KOPT-K1 (cell line): Measurements from ENCODE around the gene ZNF865.

Source experiments
- H3K27ac ChIP-seq: fragments of 200-600 bp; sonication (generic); 2 replicates; pipeline ENCODE4 v1.5.1; 2016; ENCODE audit warnings: antibody characterized with exemption, mild to moderate bottlenecking, low read depth, low read length; ENCODE audit not compliant: poor library complexity, severe bottlenecking
- H3K36me3 ChIP-seq: fragments of 200-600 bp; sonication (generic); 2 replicates; pipeline ENCODE4 v1.5.1; 2017; ENCODE audit warnings: antibody characterized with exemption, mild to moderate bottlenecking, low read length, moderate library complexity; ENCODE audit not compliant: insufficient read depth
- H3K9me3 ChIP-seq: fragments of 200-600 bp; sonication (generic); 2 replicates; pipeline ENCODE4 v1.5.1; 2017; ENCODE audit warnings: antibody characterized with exemption, low read length, mild to moderate bottlenecking; ENCODE audit not compliant: insufficient read depth, poor library complexity, severe bottlenecking

Gene ZNF865

DNA sequence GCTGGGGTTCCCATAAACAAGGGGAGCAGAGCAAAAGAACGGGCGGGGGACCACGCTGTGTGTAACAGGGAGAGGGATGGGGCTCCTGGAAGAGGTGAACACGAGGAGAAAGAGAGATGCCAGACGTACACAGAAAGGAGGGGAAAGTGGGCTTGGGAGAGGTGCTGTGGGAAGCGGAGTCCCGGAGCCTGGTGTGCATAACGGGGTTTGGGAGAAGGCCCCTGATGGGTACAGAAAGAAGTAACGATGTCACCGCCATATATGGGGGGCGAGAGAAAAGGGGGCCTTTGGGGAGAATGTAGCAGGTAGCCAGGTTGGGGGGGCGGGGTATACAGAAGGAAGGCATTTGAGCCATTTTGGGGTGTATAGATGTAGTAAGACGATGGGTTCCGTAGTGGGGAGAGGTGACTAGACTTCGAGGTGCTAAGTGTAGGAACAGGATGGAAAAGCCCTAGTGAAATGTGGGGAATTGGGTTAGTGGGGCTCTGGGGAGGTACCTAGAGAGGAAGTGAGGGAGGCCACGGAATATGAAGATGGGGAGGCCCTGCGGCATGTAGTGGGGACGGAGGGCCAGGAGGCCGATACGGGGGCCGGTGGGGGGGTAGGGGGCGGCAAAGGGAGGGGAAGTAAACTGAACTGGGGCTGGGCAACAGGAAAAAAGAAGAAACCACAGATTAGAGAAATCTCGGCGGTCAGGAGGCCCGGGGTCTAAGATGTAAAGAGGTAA, 36.1 kb downstream of the ZNF865 start:
- Histone ChIP-seq H3K9me3 (no peaks in the 10 kb centered on the region), H3K27ac (peak overlapping the region; percentile 72)

DNA sequence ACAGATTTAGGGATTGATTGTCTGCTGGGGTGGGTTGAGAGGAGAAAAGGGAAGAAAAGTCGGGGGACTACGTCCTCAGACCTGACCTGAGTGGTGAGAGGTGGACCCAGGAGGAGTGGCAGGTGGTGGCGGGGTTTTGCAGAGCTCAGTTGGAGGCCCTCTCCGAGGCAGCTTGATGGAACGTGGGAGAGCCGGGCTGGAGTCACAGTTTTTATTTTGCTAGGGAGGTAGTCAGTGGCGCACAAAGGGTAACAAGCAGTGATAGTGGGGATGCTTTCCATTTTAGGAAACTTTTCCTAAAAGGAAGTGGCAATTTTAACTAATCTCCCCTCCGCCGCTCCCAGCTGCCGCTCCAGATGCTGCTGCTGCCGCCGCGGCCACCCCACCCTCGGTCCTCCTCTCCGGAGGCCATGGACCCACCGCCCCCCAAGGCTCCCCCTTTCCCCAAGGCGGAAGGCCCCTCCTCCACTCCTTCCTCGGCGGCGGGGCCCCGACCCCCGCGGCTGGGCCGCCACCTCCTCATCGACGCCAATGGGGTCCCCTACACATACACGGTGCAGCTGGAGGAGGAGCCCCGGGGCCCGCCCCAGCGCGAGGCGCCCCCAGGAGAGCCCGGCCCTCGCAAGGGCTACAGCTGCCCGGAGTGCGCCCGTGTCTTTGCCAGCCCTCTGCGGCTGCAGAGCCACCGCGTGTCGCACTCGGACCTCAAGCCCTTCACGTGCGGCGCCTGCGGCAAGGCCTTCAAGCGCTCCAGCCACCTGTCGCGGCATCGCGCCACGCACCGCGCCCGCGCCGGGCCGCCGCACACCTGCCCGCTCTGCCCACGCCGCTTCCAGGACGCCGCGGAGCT, 36.9 kb downstream of the ZNF865 start:
- H3K36me3 ChIP-seq: peaks cover 19% of the 10 kb centered on the region
- H3K9me3 ChIP-seq: no peaks in the 10 kb centered on the region

More for the DNA sequence above, 36.1 kb downstream of the ZNF865 start:
- peaks cover 19% of the 10 kb centered on the region for H3K36me3 ChIP-seq

DNA sequence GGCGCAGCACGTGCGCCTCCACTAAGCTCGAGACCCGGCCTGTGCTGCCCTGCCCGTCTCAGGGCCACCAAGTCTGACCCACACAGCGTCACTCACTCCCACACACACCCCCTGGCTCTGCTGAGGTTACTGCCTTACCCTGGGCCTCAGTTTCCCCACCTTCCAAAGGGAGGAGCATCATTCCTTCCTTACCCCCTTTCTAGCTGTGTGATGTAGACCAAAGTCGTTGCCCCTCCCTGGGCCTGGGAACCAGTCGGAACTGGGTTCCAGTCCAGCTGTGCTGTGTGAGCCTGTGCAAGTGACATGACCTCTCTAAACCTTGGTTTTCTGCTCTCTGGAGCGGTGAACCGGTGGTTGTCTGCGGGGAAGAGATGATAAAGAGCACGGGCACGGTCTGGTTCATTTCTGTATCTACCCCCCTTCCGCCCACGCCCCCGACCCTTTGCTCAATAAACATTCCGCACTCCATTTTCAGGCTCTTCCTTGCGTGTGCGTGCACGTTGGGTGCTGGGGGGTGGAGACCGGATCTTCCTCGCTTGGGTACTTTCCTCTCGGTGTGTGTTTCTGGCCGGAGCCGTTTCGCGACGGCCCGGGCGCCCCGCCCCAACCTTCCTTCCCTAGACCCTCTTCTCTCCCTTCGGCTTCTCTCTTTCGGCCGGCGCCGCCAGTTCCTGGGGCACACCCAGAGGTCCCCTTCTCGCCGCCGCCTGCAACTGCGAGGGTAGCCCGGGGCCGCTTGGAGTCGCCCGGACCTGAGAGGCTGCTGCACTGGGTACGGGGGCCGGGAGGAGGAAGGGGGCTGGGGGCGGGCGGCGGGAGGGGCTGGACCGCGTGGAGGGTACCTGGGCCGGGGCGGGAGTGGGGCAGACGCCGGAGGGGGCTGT, 37.8 kb downstream of the ZNF865 start, which contains the start of gene ZNF581:
Gene ZNF581, plus strand, starts transcription at position 647 of the 884 bp plus-strand sequence. CDS start 923 bp downstream, outside the sequence.
- no peaks in the 10 kb centered on the region for H3K9me3 ChIP-seq
- H3K36me3 ChIP-seq: peaks cover 19% of the 10 kb centered on the region
- peak within 1 kb of the TSS; percentile 72 for H3K27ac ChIP-seq

More for the DNA sequence above, 36.9 kb downstream of the ZNF865 start:
- peak overlapping the region; percentile 72 for H3K27ac ChIP-seq

DNA sequence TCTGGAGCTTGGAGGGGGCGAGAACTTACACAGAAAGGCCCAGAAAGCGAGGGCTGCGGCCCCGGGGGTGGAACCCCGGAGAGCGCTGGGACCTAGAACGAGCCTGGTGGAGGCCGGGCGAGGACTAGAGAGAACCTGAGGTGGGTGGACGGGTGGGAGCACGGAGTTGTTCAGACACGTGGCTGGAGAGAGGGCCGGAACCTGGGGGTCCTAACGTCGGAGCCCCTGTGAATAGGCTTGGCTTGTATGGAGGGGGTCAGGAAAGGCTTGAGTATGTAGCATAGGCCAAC, 38.4 kb downstream of the ZNF865 start:
- peaks cover 19% of the 10 kb centered on the region for H3K36me3 ChIP-seq
- peak overlapping the region; percentile 72 for H3K27ac ChIP-seq
- H3K9me3 ChIP-seq: no peaks in the 10 kb centered on the region

DNA sequence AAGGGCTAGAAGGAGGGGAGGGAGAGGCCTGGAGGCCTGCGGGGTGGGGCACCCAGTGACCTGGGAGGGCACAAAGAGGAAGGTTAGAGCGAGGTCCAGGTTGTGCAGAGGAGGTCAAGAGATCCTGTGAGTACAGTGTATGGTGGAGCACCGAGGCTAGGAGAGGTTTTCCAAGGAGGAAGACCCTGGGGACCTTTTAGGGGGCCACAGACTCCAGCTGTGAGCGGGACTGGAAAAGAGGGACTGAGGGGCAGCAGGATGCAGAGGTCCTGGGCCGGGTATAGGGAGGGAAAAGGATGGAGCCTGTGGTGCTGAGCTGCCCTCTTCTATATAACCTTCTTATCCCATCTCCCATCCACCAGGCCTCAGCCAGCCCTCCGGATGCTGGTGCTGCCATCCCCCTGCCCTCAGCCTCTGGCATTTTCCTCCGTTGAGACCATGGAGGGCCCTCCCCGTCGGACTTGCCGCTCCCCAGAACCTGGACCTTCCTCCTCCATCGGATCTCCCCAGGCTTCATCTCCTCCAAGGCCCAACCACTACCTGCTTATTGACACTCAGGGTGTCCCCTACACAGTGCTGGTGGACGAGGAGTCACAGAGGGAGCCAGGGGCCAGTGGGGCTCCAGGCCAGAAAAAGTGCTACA, 38.9 kb downstream of the ZNF865 start:
- peaks cover 19% of the 10 kb centered on the region for H3K36me3 ChIP-seq
- no peaks in the 10 kb centered on the region for H3K9me3 ChIP-seq
- peak overlapping the region; percentile 72 for H3K27ac ChIP-seq

DNA sequence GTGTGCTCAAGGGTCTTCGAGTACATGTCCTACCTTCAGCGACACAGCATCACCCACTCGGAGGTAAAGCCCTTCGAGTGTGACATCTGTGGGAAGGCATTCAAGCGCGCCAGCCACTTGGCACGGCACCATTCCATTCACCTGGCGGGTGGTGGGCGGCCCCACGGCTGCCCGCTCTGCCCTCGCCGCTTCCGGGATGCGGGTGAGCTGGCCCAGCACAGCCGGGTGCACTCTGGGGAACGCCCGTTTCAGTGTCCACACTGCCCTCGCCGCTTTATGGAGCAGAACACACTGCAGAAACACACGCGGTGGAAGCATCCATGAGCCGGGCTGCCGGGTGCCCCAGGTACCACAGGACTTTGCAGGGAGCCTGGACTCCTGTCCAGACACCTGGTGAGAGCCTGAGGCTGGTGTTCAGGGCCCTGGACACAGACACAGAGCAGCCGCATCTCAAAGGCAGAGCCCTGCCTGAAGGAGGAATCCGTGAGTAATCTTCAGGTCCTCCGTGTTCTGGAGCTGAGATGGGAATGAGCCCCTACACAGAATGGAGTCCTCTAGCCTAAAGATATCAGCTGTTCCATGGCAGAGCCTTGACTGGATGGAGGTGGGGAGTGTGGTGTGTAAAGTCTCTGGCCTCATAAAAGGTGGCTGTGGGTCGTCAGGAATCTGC, 39.5 kb downstream of the ZNF865 start:
- peak overlapping the region; percentile 72 for H3K27ac ChIP-seq

DNA sequence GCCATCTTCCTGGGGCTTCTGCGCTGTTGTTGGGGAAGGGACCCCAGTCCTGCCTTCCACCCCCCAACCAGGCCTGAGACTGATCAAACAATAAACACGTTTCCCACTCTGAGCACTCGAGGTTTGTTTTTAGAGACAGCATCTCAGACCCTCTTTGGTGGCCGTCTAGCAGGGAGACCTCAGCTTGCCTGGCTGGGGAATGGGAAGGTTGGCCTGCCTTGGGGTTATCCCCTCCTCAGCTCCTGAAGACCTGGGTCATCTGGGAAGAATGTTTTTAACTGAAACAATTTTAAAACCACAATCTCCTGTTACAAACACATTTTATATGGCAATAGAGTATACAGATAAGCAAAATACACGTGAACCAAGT, 40.0 kb downstream of the ZNF865 start:
- no peak overlapping the region for H3K27ac ChIP-seq

More for the DNA sequence above, 39.5 kb downstream of the ZNF865 start:
- H3K36me3 ChIP-seq: peaks cover 19% of the 10 kb centered on the region
- H3K9me3 ChIP-seq: no peaks in the 10 kb centered on the region

DNA sequence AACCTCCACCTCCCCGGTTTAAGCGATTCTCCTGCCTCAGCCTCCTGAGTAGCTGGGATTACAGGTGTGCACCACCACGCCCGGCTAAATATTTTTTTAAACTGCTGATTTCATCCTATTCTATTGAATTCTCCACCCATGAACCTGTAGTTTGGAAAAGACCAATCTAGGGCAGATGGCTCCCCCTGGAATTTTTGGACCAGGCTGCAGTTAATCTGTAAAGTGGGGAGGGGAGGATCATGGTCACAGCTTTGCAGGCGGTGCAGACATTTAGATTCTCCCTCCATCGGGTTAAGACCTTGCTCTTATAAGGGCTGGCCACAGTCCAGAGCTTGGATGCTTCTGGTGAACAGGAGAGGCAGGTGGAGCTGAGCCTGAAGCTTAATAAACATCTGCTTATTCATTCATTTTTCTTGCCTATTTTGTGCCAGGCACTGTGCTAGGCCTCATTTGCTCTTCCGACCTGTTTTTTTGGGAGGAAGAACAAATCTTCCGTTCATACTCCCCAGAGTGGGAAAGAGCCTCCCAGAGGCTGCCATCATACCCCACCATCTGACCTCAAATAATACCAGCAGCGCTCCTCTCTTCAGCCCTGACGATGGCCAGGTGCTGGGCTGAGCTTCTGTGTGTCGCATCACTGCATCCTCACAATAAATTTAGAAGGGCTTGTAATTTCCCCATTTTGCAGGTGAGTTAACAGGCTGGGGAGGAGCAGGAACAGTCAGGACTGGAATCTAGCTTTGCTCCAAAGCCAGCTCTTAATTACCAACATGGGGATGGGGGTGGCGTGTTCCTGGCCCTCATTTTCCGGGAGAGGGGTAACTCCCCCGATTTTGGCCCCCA, 41.7 kb downstream of the ZNF865 start:
- Histone ChIP-seq H3K27ac (peak overlapping the region; percentile 82), H3K36me3 (peaks cover 19% of the 10 kb centered on the region), H3K9me3 (no peaks in the 10 kb centered on the region)

More for the DNA sequence above, 40.0 kb downstream of the ZNF865 start:
- Histone ChIP-seq H3K9me3 (no peaks in the 10 kb centered on the region), H3K36me3 (peaks cover 19% of the 10 kb centered on the region)

DNA sequence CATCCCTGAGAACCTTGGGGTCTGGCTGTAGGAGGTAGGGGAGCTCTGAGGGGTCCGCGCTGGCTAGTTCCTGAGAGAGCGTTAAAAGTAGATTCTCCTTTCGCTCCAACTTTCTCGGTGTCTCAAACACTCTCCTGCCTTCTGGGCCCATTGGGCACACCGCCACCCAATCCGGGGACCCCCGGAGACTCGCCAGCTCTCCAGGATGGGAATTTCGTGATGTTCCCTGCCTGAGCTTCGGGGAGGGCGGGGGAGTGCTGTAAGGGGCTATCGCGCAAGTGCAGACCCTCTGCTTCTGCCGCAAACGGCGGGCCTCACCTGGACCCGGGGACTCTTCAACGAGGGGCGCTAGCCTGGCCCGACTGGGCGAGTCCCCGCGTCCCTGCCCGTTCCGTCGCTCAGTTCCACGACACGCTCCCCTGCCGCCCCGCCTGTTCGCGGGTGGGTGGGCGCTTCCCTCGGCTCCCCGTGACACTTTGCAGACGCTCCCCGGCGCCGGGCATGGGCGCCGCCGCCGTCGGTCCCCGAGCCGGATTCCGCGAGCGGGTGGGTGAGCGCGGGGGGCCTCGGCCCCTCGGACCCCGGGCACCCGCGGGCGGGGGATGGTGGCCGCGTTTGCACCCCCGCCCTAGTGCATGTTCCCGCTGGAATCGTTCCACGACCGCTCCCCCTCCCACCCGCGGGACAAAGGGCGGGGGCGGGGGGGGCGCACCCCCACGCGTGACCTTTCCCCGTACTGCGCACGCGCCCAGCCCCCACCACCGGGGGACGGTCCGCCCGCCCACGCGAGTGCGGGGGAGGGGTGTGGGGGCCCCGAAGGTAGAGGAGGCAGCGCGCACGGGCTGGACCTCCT, 42.5 kb downstream of the ZNF865 start, which contains the start of gene CCDC106:
Gene CCDC106, plus strand, starts transcription at position 481 of the 853 bp plus-strand sequence. CDS start 835 bp downstream, outside the sequence.
- Histone ChIP-seq H3K27ac (peak within 1 kb of the TSS; percentile 82), H3K36me3 (peaks cover 19% of the 10 kb centered on the region), H3K9me3 (no peaks in the 10 kb centered on the region)

DNA sequence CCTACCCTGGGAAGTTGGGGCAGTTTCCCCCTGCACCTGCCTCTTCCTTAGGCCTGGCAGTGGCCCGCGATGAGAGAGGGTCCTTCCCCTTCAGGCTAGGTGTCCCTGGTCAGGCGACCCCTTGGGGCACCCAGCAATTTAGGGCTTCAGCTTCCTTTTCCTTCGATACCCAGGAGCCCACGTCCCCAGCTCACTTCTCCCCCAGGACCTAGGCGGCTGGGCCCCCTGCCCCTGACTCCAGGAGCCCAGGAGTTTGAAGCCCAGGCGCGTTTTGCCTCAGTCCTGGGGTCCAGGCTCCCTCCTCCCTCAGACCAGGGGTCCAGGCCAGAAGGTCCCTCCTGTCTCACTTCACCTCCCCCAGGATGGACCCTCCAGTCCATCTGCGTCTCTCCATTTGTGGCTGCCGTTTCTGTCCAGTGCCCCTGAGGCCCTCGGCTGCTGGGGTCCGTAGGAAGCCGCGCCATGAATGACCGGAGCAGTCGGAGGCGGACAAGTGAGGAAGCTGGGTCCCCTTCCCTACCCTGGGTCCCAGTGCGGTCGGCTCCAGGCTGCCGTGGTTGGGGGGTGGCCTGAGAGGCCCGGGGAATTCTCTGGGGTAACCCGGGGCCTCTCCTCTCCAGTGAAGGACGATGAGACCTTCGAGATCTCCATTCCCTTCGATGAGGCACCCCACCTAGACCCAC, 43.3 kb downstream of the ZNF865 start:
- Histone ChIP-seq H3K9me3 (no peaks in the 10 kb centered on the region), H3K27ac (peak overlapping the region; percentile 82), H3K36me3 (peaks cover 19% of the 10 kb centered on the region)

DNA sequence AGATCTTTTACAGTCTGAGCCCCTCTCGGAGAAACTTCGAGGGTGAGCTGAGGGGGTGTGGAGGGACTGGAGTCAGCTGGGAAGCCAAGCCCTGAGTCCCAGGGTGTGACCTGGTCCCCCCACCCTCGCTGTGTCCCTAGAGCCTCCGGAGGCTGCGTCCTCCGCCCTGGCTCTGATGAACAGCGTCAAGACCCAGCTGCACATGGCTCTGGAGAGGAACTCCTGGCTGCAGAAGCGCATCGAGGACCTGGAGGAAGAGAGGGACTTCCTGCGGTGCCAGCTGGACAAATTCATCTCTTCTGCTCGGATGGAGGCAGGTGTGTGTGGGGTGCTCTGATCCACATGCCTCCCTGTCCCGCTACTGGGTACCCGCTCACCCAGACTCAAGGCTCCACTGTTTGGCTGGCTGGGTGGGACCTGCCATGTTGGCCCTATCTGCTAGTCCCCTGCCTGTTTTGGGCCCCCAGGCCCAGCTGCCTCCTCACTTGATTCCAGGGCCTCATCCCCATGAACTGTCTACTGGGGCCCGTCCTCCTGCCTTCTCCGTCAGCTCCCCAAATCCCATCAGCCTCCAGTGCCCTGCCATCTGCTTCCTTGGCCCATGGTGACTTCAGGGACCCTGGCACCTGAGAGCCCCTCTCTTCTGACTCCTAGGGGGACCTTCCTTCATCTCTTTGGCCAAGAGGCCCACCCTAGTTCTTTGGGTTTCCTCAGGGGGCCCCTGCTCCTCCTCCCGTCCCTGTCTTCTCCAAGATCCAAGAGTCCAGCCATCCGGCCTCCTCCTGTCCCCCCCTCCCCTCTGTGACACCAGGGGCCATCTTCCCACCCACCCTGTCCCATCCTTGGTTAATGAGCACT, 44.0 kb downstream of the ZNF865 start:
- H3K9me3 ChIP-seq: no peaks in the 10 kb centered on the region
- H3K36me3 ChIP-seq: peaks cover 18% of the 10 kb centered on the region
- H3K27ac ChIP-seq: no peak overlapping the region
